ENCODE results near the gene SETBP1.

Gene SETBP1

DNA sequence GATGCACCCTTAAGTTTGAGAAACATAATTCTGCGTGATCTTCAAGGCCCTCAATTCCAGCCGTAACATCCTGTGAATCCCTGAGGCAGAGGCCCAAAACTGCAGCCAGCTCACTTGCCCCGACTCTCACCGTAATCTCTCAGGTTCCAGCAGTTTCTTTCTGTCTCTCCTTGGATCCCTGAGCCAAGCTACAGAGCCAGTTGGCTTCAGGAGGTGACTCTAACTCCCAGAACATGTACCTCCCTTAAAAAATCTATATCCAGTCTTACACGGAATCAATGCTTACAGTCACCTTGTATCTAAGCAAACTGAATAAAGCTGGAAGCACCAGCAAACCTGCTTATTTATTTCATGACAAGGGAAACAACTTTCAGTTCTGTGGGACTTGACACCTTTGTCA is 300.4 kb downstream of the SETBP1 start:
- H3K9me3 ChIP-seq (ENCODE audit: low read depth, low read length): no peaks in the 10 kb centered on the region
- H3K36me3 ChIP-seq (ENCODE audit: insufficient read depth, low read length): no peaks in the 10 kb centered on the region
- H3K27ac ChIP-seq: no peak overlapping the region
- no peak overlapping the region for H3K9ac ChIP-seq (ENCODE audit: insufficient read length)
- DNase-seq (ENCODE audit: low read depth, low spot score): no peak
- TF ChIP-seq FOXP2 (optimal IDR thresholded peaks at IDR 0.05; ENCODE audit: control extremely low read depth, extremely low read length, insufficient read depth) (no peak), POLR2AphosphoS5 (IDR thresholded peaks at IDR 0.05; ENCODE audit: borderline replicate concordance, low read depth, low read length) (no peak), EZH2 (IDR thresholded peaks at IDR 0.05) (no peak)
- H3K4me3 ChIP-seq: no peak overlapping the region

DNA sequence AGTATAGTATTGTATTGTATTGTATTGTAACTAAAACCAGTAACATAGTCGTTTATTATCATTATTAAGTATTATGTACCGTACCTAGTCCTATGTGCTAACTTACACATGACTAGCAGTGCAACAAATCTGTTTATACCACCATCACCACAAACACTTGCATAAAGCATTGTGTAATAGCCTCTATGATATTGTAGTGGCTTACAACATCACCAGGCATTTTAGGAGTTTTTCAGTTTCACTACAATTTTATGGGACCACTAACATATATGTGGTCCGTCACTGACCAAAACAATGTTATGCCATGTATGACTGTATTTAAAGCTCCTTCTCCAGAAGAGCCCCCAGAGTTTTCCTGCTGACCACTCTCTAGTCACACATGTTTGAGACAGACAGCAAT is 306.2 kb downstream of the SETBP1 start:
- H3K9ac ChIP-seq (ENCODE audit: insufficient read length): no peak overlapping the region
- no peaks in the 10 kb centered on the region for H3K9me3 ChIP-seq (ENCODE audit: low read depth, low read length)
- H3K4me3 ChIP-seq: no peak overlapping the region
- TF ChIP-seq EZH2 (IDR thresholded peaks at IDR 0.05) (no peak), FOXP2 (optimal IDR thresholded peaks at IDR 0.05; ENCODE audit: control extremely low read depth, extremely low read length, insufficient read depth) (no peak), POLR2AphosphoS5 (IDR thresholded peaks at IDR 0.05; ENCODE audit: borderline replicate concordance, low read depth, low read length) (no peak)
- no peak overlapping the region for H3K27ac ChIP-seq
- DNase-seq (ENCODE audit: low read depth, low spot score): no peak
- H3K36me3 ChIP-seq (ENCODE audit: insufficient read depth, low read length): no peaks in the 10 kb centered on the region

- DNase-seq (ENCODE audit: low read depth, low spot score): no peak
These were observed 306.7 kb downstream of the SETBP1 start for GRCh38 chr18:44987371-44987770.

GRCh38 chr18:44988821-44989587 is 308.3 kb downstream of the SETBP1 start:
- no peak for DNase-seq (ENCODE audit: low read depth, low spot score)
- TF ChIP-seq FOXP2 (optimal IDR thresholded peaks at IDR 0.05; ENCODE audit: control extremely low read depth, extremely low read length, insufficient read depth) (no peak), POLR2AphosphoS5 (IDR thresholded peaks at IDR 0.05; ENCODE audit: borderline replicate concordance, low read depth, low read length) (no peak), EZH2 (IDR thresholded peaks at IDR 0.05) (no peak)
- Histone ChIP-seq H3K9me3 (ENCODE audit: low read depth, low read length) (no peaks in the 10 kb centered on the region), H3K27ac (no peak overlapping the region), H3K4me3 (no peak overlapping the region), H3K9ac (ENCODE audit: insufficient read length) (no peak overlapping the region), H3K36me3 (ENCODE audit: insufficient read depth, low read length) (no peaks in the 10 kb centered on the region)

More at GRCh38 chr18:44987371-44987770, 306.7 kb downstream of the SETBP1 start:
- TF ChIP-seq EZH2 (IDR thresholded peaks at IDR 0.05) (no peak), POLR2AphosphoS5 (IDR thresholded peaks at IDR 0.05; ENCODE audit: borderline replicate concordance, low read depth, low read length) (no peak), FOXP2 (optimal IDR thresholded peaks at IDR 0.05; ENCODE audit: control extremely low read depth, extremely low read length, insufficient read depth) (no peak)
- Histone ChIP-seq H3K36me3 (ENCODE audit: insufficient read depth, low read length) (no peaks in the 10 kb centered on the region), H3K27ac (no peak overlapping the region), H3K9me3 (ENCODE audit: low read depth, low read length) (no peaks in the 10 kb centered on the region), H3K4me3 (no peak overlapping the region), H3K9ac (ENCODE audit: insufficient read length) (no peak overlapping the region)

GRCh38 chr18:44996261-44996660 is 315.6 kb downstream of the SETBP1 start:
- DNase-seq (ENCODE audit: low read depth, low spot score): no peak
- Histone ChIP-seq H3K27ac (no peak overlapping the region), H3K4me3 (no peak overlapping the region), H3K36me3 (ENCODE audit: insufficient read depth, low read length) (no peaks in the 10 kb centered on the region), H3K9ac (ENCODE audit: insufficient read length) (no peak overlapping the region), H3K9me3 (ENCODE audit: low read depth, low read length) (no peaks in the 10 kb centered on the region)
- TF ChIP-seq EZH2 (IDR thresholded peaks at IDR 0.05) (no peak), FOXP2 (optimal IDR thresholded peaks at IDR 0.05; ENCODE audit: control extremely low read depth, extremely low read length, insufficient read depth) (no peak), POLR2AphosphoS5 (IDR thresholded peaks at IDR 0.05; ENCODE audit: borderline replicate concordance, low read depth, low read length) (no peak)

- DNase-seq (ENCODE audit: low read depth, low spot score): no peak
- no peak for TF ChIP-seq FOXP2 (optimal IDR thresholded peaks at IDR 0.05; ENCODE audit: control extremely low read depth, extremely low read length, insufficient read depth)
- no peak for TF ChIP-seq POLR2AphosphoS5 (IDR thresholded peaks at IDR 0.05; ENCODE audit: borderline replicate concordance, low read depth, low read length)
- TF ChIP-seq EZH2 (IDR thresholded peaks at IDR 0.05): no peak
- H3K36me3 ChIP-seq (ENCODE audit: insufficient read depth, low read length): no peaks in the 10 kb centered on the region
- H3K4me3 ChIP-seq: no peak overlapping the region
- no peak overlapping the region for H3K27ac ChIP-seq
- no peaks in the 10 kb centered on the region for H3K9me3 ChIP-seq (ENCODE audit: low read depth, low read length)
- no peak overlapping the region for H3K9ac ChIP-seq (ENCODE audit: insufficient read length)
These were observed 316.5 kb downstream of the SETBP1 start for GRCh38 chr18:44997174-44997573.

GRCh38 chr18:44998360-44998759 is 317.7 kb downstream of the SETBP1 start:
- Histone ChIP-seq H3K4me3 (no peak overlapping the region), H3K9me3 (ENCODE audit: low read depth, low read length) (no peaks in the 10 kb centered on the region), H3K9ac (ENCODE audit: insufficient read length) (no peak overlapping the region), H3K27ac (no peak overlapping the region), H3K36me3 (ENCODE audit: insufficient read depth, low read length) (no peaks in the 10 kb centered on the region)
- no peak for DNase-seq (ENCODE audit: low read depth, low spot score)
- TF ChIP-seq POLR2AphosphoS5 (IDR thresholded peaks at IDR 0.05; ENCODE audit: borderline replicate concordance, low read depth, low read length) (no peak), FOXP2 (optimal IDR thresholded peaks at IDR 0.05; ENCODE audit: control extremely low read depth, extremely low read length, insufficient read depth) (no peak), EZH2 (IDR thresholded peaks at IDR 0.05) (no peak)

GRCh38 chr18:45004546-45005080 is 323.9 kb downstream of the SETBP1 start:
- no peak overlapping the region for H3K9ac ChIP-seq (ENCODE audit: insufficient read length)
- no peak overlapping the region for H3K27ac ChIP-seq
- DNase-seq (ENCODE audit: low read depth, low spot score): no peak
- H3K36me3 ChIP-seq (ENCODE audit: insufficient read depth, low read length): no peaks in the 10 kb centered on the region
- no peaks in the 10 kb centered on the region for H3K9me3 ChIP-seq (ENCODE audit: low read depth, low read length)
- no peak overlapping the region for H3K4me3 ChIP-seq
- TF ChIP-seq EZH2 (IDR thresholded peaks at IDR 0.05): no peak
- no peak for TF ChIP-seq FOXP2 (optimal IDR thresholded peaks at IDR 0.05; ENCODE audit: control extremely low read depth, extremely low read length, insufficient read depth)
- TF ChIP-seq POLR2AphosphoS5 (IDR thresholded peaks at IDR 0.05; ENCODE audit: borderline replicate concordance, low read depth, low read length): no peak

Measured in SK-N-MC (cell line).